Liver (tissue), 9 donors: ENCODE data around the gene NRG3. TPM values are rescaled to one million over a fixed set of nuclear protein-coding genes. Genes with fewer than 3 reads are reported as not detected.

Source experiments
- DNase-seq: peaks from one replicate; pipeline ENCODE4 v3.0.0-alpha.2; 2017; ENCODE audit warnings: low spot score
- H3K27ac ChIP-seq, 2 donors: one replicate each; pipeline ENCODE4 v1.7.0; 2013; ENCODE audit warnings: inconsistent platforms in 2 of 2, low read length in 2 of 2, control low read depth in 1 of 2, low read depth in 1 of 2, mild to moderate bottlenecking in 1 of 2
- H3K27me3 ChIP-seq, 4 donors: one replicate each; pipeline versions ENCODE4 v1.6.1 to v1.7.0; 2013; ENCODE audit warnings: low read length in 3 of 4, inconsistent platforms in 1 of 4, mild to moderate bottlenecking in 1 of 4, moderate library complexity in 1 of 4; ENCODE audit not compliant: control insufficient read depth in 4 of 4, insufficient read depth in 4 of 4
- H3K36me3 ChIP-seq, 4 donors: one replicate each; pipeline versions ENCODE4 v1.6.1 to v1.7.0; 2013; ENCODE audit warnings: low read length in 3 of 4, mild to moderate bottlenecking in 3 of 4, low read depth in 1 of 4, moderate library complexity in 1 of 4; ENCODE audit not compliant: control insufficient read depth in 4 of 4, insufficient read depth in 3 of 4
- H3K4me1 ChIP-seq, 4 donors: one replicate each; pipeline versions ENCODE4 v1.6.1 to v1.7.0; 2013; ENCODE audit warnings: low read length in 3 of 4, mild to moderate bottlenecking in 3 of 4, moderate library complexity in 1 of 4; ENCODE audit not compliant: control insufficient read depth in 4 of 4, insufficient read depth in 4 of 4
- H3K4me3 ChIP-seq, 3 donors: one replicate each; pipeline versions ENCODE4 v1.6.1 to v1.7.0; 2013; ENCODE audit warnings: low read length in 3 of 3, control low read depth in 1 of 3, low read depth in 1 of 3, mild to moderate bottlenecking in 1 of 3
- H3K9ac ChIP-seq, 2 donors: one replicate each; pipeline ENCODE4 v1.7.0; 2013; ENCODE audit warnings: low read length in 2 of 2, mild to moderate bottlenecking in 2 of 2, moderate library complexity in 2 of 2, control low read depth in 1 of 2, low read depth in 1 of 2
- H3K9me3 ChIP-seq, 4 donors: one replicate each; pipeline versions ENCODE4 v1.6.1 to v1.7.0; 2013; ENCODE audit warnings: low read length in 3 of 4; ENCODE audit not compliant: control insufficient read depth in 4 of 4
- ATF3 ChIP-seq: IDR thresholded peaks from 2 replicates; pipeline ENCODE4 v1.6.1; 2016; ENCODE audit warnings: antibody characterized with exemption
- CTCF ChIP-seq: fragments of 150-350 bp; IDR thresholded peaks from 2 replicates; pipeline ENCODE4 v1.5.1; 2017; ENCODE audit warnings: improper control_type of control experiment, low read depth, low read length; ENCODE audit not compliant: missing input control
- EGR1 ChIP-seq, 2 donors: IDR thresholded peaks; 2 replicates each; pipeline ENCODE4 v1.6.1; 2016 to 2018; ENCODE audit warnings: antibody characterized with exemption in 2 of 2, low read depth in 2 of 2
- FOXA1 ChIP-seq: IDR thresholded peaks from 2 replicates; pipeline ENCODE4 v1.6.1; 2016; ENCODE audit warnings: antibody characterized with exemption
- FOXA2 ChIP-seq: IDR thresholded peaks from 2 replicates; pipeline ENCODE4 v1.6.1; 2016; ENCODE audit warnings: antibody characterized with exemption
- GABPA ChIP-seq, 2 donors: IDR thresholded peaks in 1 of 2; conservative IDR thresholded peaks in 1 of 2; 2 replicates each; pipeline ENCODE4 v1.6.1; 2016; ENCODE audit warnings: antibody characterized with exemption in 2 of 2, mild to moderate bottlenecking in 1 of 2, moderate library complexity in 1 of 2
- HNF4A ChIP-seq, 2 donors: conservative IDR thresholded peaks; 2 replicates each; pipeline ENCODE4 v1.6.1; 2016; ENCODE audit warnings: antibody characterized with exemption in 2 of 2, mild to moderate bottlenecking in 2 of 2
- HNF4G ChIP-seq: IDR thresholded peaks from 2 replicates; pipeline ENCODE4 v1.6.1; 2016; ENCODE audit warnings: antibody characterized with exemption
- JUND ChIP-seq, 2 donors: IDR thresholded peaks; 2 replicates each; pipeline ENCODE4 v1.6.1; 2016; ENCODE audit warnings: antibody characterized with exemption in 2 of 2
- MAX ChIP-seq: IDR thresholded peaks from 2 replicates; pipeline ENCODE4 v1.6.1; 2016; ENCODE audit warnings: antibody characterized with exemption
- NR2F2 ChIP-seq: IDR thresholded peaks from 2 replicates; pipeline ENCODE4 v1.6.1; 2016; ENCODE audit warnings: antibody characterized with exemption
- RAD21 ChIP-seq, 2 donors: IDR thresholded peaks; 2 replicates each; pipeline ENCODE4 v1.6.1; 2016; ENCODE audit warnings: antibody characterized with exemption in 2 of 2, mild to moderate bottlenecking in 2 of 2
- REST ChIP-seq: IDR thresholded peaks from 2 replicates; pipeline ENCODE4 v1.6.1; 2016; ENCODE audit warnings: antibody characterized with exemption, mild to moderate bottlenecking
- RXRA ChIP-seq, 2 donors: IDR thresholded peaks; 2 replicates each; pipeline ENCODE4 v1.6.1; 2017 to 2018; ENCODE audit warnings: antibody characterized with exemption in 2 of 2, mild to moderate bottlenecking in 1 of 2
- SP1 ChIP-seq: IDR thresholded peaks from 2 replicates; pipeline ENCODE4 v1.6.1; 2018; ENCODE audit warnings: antibody characterized with exemption, mild to moderate bottlenecking
- TAF1 ChIP-seq: conservative IDR thresholded peaks from 2 replicates; pipeline ENCODE4 v1.6.1; 2016; ENCODE audit warnings: antibody characterized with exemption, mild to moderate bottlenecking
- YY1 ChIP-seq: IDR thresholded peaks from 2 replicates; pipeline ENCODE4 v1.6.1; 2016; ENCODE audit warnings: antibody characterized with exemption, mild to moderate bottlenecking
- ZBTB33 ChIP-seq: IDR thresholded peaks from 2 replicates; pipeline ENCODE4 v1.6.1; 2016; ENCODE audit warnings: antibody characterized with exemption
- WGBS: extraction: QIAGEN DNeasy Blood & Tissue Kit; methylation state at CpG from one replicate; pipeline ENCODE4 v1.1.7; 2013; 5-methylcytosine and 5-hydroxymethylcytosine counted together
- polyA plus RNA-seq, 2 donors: library from polyadenylated mRNA; stranded (reverse) in 1 of 2; unstranded in 1 of 2; fragments of 200-250 nt in 1 of 2; fragments of >200 nt in 1 of 2; fragmentation: Nextera tagmentation in 1 of 2; extraction: Ambion mirVana in 1 of 2; gene quantifications; one replicate each; pipeline versions ENCODE4 v1.2.1 to v1.2.3, GENCODE V29; 2013 to 2015
- total RNA-seq, 2 donors: library from RNA; depleted of rRNA; stranded (reverse); fragments of >200 nt; gene quantifications; one replicate each; pipeline ENCODE4 v1.2.3, GENCODE V29; 2014
- donor health status: healthy.
- donor health status: healthy.
- donor health status: healthy.
- donor health status: healthy.
- donor health status: healthy.

Gene NRG3
- total and polyA plus RNA-seq, 4 donors: 0.24 to 3.7 (median 0.38) TPM

- no peak overlapping the region for H3K4me3 ChIP-seq
- DNase-seq: no peak
- WGBS: 66% methylated on average over 3 of the region's 3 CpGs
Measured at GRCh38 chr10:82075605-82076004, 200.6 kb downstream of the NRG3 start.

GRCh38 chr10:82084496-82084895 is 209.5 kb downstream of the NRG3 start:
- TF ChIP-seq SP1: no peak
- TF ChIP-seq HNF4A (conservative IDR thresholded peaks at IDR 0.05): no peak
- no peak for TF ChIP-seq MAX
- TF ChIP-seq EGR1 (IDR thresholded peaks at IDR 0.05; ENCODE audit: low read depth in 2 of 2): no peak
- no peak for TF ChIP-seq YY1
- TF ChIP-seq GABPA (IDR thresholded peaks at IDR 0.05 in 1 of 2, conservative IDR thresholded peaks at IDR 0.05 in 1 of 2): no peak
- no peak for TF ChIP-seq FOXA1
- TF ChIP-seq FOXA2: no peak
- TF ChIP-seq ATF3: no peak
- TF ChIP-seq NR2F2: no peak
- TF ChIP-seq TAF1: no peak
- no peak for TF ChIP-seq JUND (IDR thresholded peaks at IDR 0.05)
- no peak for TF ChIP-seq REST
- TF ChIP-seq CTCF: no peak
- no peak for TF ChIP-seq HNF4G
- no peak for TF ChIP-seq RAD21 (IDR thresholded peaks at IDR 0.05)
- no peak for TF ChIP-seq RXRA (IDR thresholded peaks at IDR 0.05)
- TF ChIP-seq ZBTB33: no peak
- DNase-seq: no peak

More at GRCh38 chr10:82075605-82076004, 200.6 kb downstream of the NRG3 start:
- H3K4me1 ChIP-seq: no peaks in the 10 kb centered on the region
- H3K9ac ChIP-seq: no peak overlapping the region
- no peak overlapping the region for H3K27ac ChIP-seq
- no peak for TF ChIP-seq HNF4A (conservative IDR thresholded peaks at IDR 0.05)
- no peak for TF ChIP-seq NR2F2
- no peak for TF ChIP-seq MAX
- TF ChIP-seq SP1: no peak
- TF ChIP-seq RXRA (IDR thresholded peaks at IDR 0.05): no peak
- H3K27me3 ChIP-seq: no peaks in the 10 kb centered on the region
- H3K36me3 ChIP-seq: no peaks in the 10 kb centered on the region
- H3K9me3 ChIP-seq: no peaks in the 10 kb centered on the region

More at GRCh38 chr10:82084496-82084895, 209.5 kb downstream of the NRG3 start:
- Histone ChIP-seq H3K4me3 (no peak overlapping the region), H3K27ac (no peak overlapping the region), H3K4me1 (no peaks in the 10 kb centered on the region), H3K36me3 (no peaks in the 10 kb centered on the region), H3K9me3 (no peaks in the 10 kb centered on the region), H3K27me3 (peaks cover 0 to 2% (median 0%) of the 10 kb centered on the region in 4 donors), H3K9ac (no peak overlapping the region)
- 84% methylated on average over 2 of the region's 2 CpGs for WGBS
